Astrocyte (in vitro differentiated cells and primary cell): ENCODE data around the gene MIS18A. TPM values are rescaled to one million over a fixed set of nuclear protein-coding genes. Genes with fewer than 3 reads are reported as not detected.
"Not testable (repeated sequence)": the region's sequence is repeated elsewhere in the genome, so short reads cannot be mapped to it uniquely, and the experiment has no call there.

Experiments used
- DNase-seq: peaks from one replicate; pipeline ENCODE4 v3.0.0-alpha.2; 2010; ENCODE audit warnings: low read depth
- FAIRE-seq: peaks from 2 replicates; lab custom pipeline; 2011; peaks lifted over from hg19 to GRCh38; lab: Jason Lieb, UNC
- H2AFZ ChIP-seq: 2 replicates; pipeline ENCODE4 v1.6.0; 2012; ENCODE audit warnings: low read depth, low read length, inconsistent platforms
- H3K27ac ChIP-seq: 2 replicates; pipeline ENCODE4 v1.5.1; 2011; ENCODE audit warnings: low read depth, low read length, inconsistent platforms
- H3K27me3 ChIP-seq: 2 replicates; pipeline ENCODE4 v1.6.0; 2011; ENCODE audit warnings: low read length, inconsistent platforms; ENCODE audit not compliant: insufficient read depth
- H3K36me3 ChIP-seq: 2 replicates; pipeline ENCODE4 v1.5.1; 2011; ENCODE audit warnings: low read length, inconsistent platforms; ENCODE audit not compliant: insufficient read depth
- H3K4me1 ChIP-seq: 2 replicates; pipeline ENCODE4 v1.5.1; 2011; ENCODE audit warnings: low read length, inconsistent platforms; ENCODE audit not compliant: insufficient read depth
- H3K4me2 ChIP-seq: 2 replicates; pipeline ENCODE4 v1.6.0; 2012; ENCODE audit warnings: low read length, inconsistent platforms
- H3K4me3 ChIP-seq: 2 replicates; pipeline ENCODE4 v1.5.1; 2011; ENCODE audit warnings: low read depth, mild to moderate bottlenecking, low read length, inconsistent platforms; ENCODE audit not compliant: insufficient read depth
- H3K79me2 ChIP-seq: 2 replicates; pipeline ENCODE4 v1.6.0; 2012; ENCODE audit warnings: mild to moderate bottlenecking, low read length, inconsistent platforms; ENCODE audit not compliant: insufficient read depth
- H3K9ac ChIP-seq: 2 replicates; pipeline ENCODE4 v1.6.0; 2012; ENCODE audit warnings: mild to moderate bottlenecking, low read length, inconsistent platforms
- H3K9me3 ChIP-seq: 2 replicates; pipeline ENCODE4 v1.5.1; 2012; ENCODE audit warnings: low read depth, mild to moderate bottlenecking, low read length, inconsistent platforms; ENCODE audit not compliant: insufficient read depth
- H4K20me1 ChIP-seq: 2 replicates; pipeline ENCODE4 v1.6.0; 2012; ENCODE audit warnings: low read length, inconsistent platforms; ENCODE audit not compliant: insufficient read depth
- H3K27ac Mint-ChIP-seq: one replicate; pipeline ENCODE4 v1.8.0; 2021; ENCODE audit warnings: mild to moderate bottlenecking, mixed read lengths; ENCODE audit not compliant: unreplicated experiment
- H3K27me3 Mint-ChIP-seq: one replicate; pipeline ENCODE4 v1.8.0; 2021; ENCODE audit warnings: low read depth, mixed read lengths; ENCODE audit not compliant: unreplicated experiment
- H3K36me3 Mint-ChIP-seq: one replicate; pipeline ENCODE4 v1.8.0; 2021; ENCODE audit warnings: low read depth, mixed read lengths; ENCODE audit not compliant: unreplicated experiment
- H3K4me1 Mint-ChIP-seq: one replicate; pipeline ENCODE4 v1.8.0; 2021; ENCODE audit warnings: low read depth, mixed read lengths; ENCODE audit not compliant: unreplicated experiment
- H3K4me3 Mint-ChIP-seq: one replicate; pipeline ENCODE4 v1.8.0; 2021; ENCODE audit warnings: mild to moderate bottlenecking, moderate library complexity, mixed read lengths; ENCODE audit not compliant: unreplicated experiment
- H3K9me3 Mint-ChIP-seq: one replicate; pipeline ENCODE4 v1.8.0; 2021; ENCODE audit warnings: mild to moderate bottlenecking, mixed read lengths; ENCODE audit not compliant: unreplicated experiment
- CTCF ChIP-seq: IDR thresholded peaks from 2 replicates; pipeline ENCODE4 v1.5.1; 2011; ENCODE audit warnings: low read depth, mild to moderate bottlenecking, inconsistent platforms, low read length, moderate library complexity; ENCODE audit not compliant: insufficient read depth
- EZH2 ChIP-seq: IDR thresholded peaks from 2 replicates; pipeline ENCODE4 v1.6.1; 2012; ENCODE audit warnings: mild to moderate bottlenecking, low read length, inconsistent platforms; ENCODE audit not compliant: insufficient read depth
- total RNA-seq: library from RNA; stranded (reverse); gene quantifications from 2 replicates; pipeline ENCODE4 v1.2.1, GENCODE V29; 2021

Gene MIS18A
- total RNA-seq, 1 donor from 2014 or later, result 8.0 TPM

- Histone ChIP-seq H3K36me3 (peaks cover 10% of the 10 kb centered on the region), H3K79me2 (peaks cover 24% of the 10 kb centered on the region), H2AFZ (no peak overlapping the region), H3K4me2 (no peak overlapping the region), H3K9ac (no peak overlapping the region), H3K27ac (no peak overlapping the region), H3K4me3 (no peak overlapping the region), H3K9me3 (no peaks in the 10 kb centered on the region), H3K27me3 (no peaks in the 10 kb centered on the region), H4K20me1 (peaks cover 6% of the 10 kb centered on the region), H3K4me1 (peaks cover 12% of the 10 kb centered on the region)
- H3K27ac Mint-ChIP-seq, result no peak overlapping the region
- DNase-seq (no peak), FAIRE-seq (no peak)
- H3K27me3 Mint-ChIP-seq, result no peaks in the 10 kb centered on the region
- H3K4me1 Mint-ChIP-seq, result no peaks in the 10 kb centered on the region
- TF ChIP-seq CTCF (no peak), EZH2 (no peak)
- no peak overlapping the region for H3K4me3 Mint-ChIP-seq
- no peaks in the 10 kb centered on the region for H3K36me3 Mint-ChIP-seq
- no peaks in the 10 kb centered on the region for H3K9me3 Mint-ChIP-seq
Observed at GRCh38 chr21:32276671-32277070, 2.2 kb downstream of the MIS18A start.

- TF ChIP-seq CTCF, result no peak
- TF ChIP-seq EZH2, result no peak
- FAIRE-seq (no peak), DNase-seq (no peak)
- H2AFZ ChIP-seq, result no peak overlapping the region
- no peaks in the 10 kb centered on the region for H3K27me3 Mint-ChIP-seq
- no peaks in the 10 kb centered on the region for H3K4me1 Mint-ChIP-seq
- H3K9me3 Mint-ChIP-seq, result no peaks in the 10 kb centered on the region
- H3K9me3 ChIP-seq, result no peaks in the 10 kb centered on the region
- H3K36me3 ChIP-seq, result peaks cover 23% of the 10 kb centered on the region
- H3K36me3 Mint-ChIP-seq, result peaks cover 7% of the 10 kb centered on the region
- H4K20me1 ChIP-seq, result peaks cover 7% of the 10 kb centered on the region
- no peak overlapping the region for H3K9ac ChIP-seq
- H3K4me3 ChIP-seq, result no peak overlapping the region
- H3K27ac ChIP-seq, result no peak overlapping the region
- H3K27me3 ChIP-seq, result no peaks in the 10 kb centered on the region
- no peak overlapping the region for H3K4me2 ChIP-seq
- no peak overlapping the region for H3K4me3 Mint-ChIP-seq
- peaks cover 10% of the 10 kb centered on the region for H3K79me2 ChIP-seq
- no peaks in the 10 kb centered on the region for H3K4me1 ChIP-seq
- H3K27ac Mint-ChIP-seq, result no peak overlapping the region
Observed at GRCh38 chr21:32270748-32271147, 8.1 kb downstream of the MIS18A start.

GRCh38 chr21:32265321-32265720 lies 13.5 kb downstream of the MIS18A start:
- H3K4me2 ChIP-seq, H3K27ac ChIP-seq, DNase-seq, H3K9ac ChIP-seq, H3K4me3 Mint-ChIP-seq, H2AFZ ChIP-seq, H3K79me2 ChIP-seq, H3K4me3 ChIP-seq, H3K9me3 ChIP-seq, H3K4me1 ChIP-seq, H3K4me1 Mint-ChIP-seq, H4K20me1 ChIP-seq, FAIRE-seq, H3K27ac Mint-ChIP-seq, H3K36me3 Mint-ChIP-seq, H3K27me3 ChIP-seq, H3K27me3 Mint-ChIP-seq, H3K9me3 Mint-ChIP-seq: not testable (repeated sequence)
- H3K36me3 ChIP-seq, result peaks cover 11% of the 10 kb centered on the region
